GM21825 (cell line): ENCODE results near the gene GRAMD2B.
"Not testable (repeated sequence)": the region's sequence is repeated elsewhere in the genome, so short reads cannot be mapped to it uniquely, and the experiment has no call there.

ENCODE experiments used
- ATAC-seq: cut with Tn5 transposase; IDR thresholded peaks from one replicate; pipeline ENCODE4 v1.9.1; 2021; ENCODE audit warnings: mild to moderate bottlenecking, moderate library complexity; ENCODE audit not compliant: unreplicated experiment

GRAMD2B gene

GRCh38 chr5:126422994-126423788 is at the start of gene GRAMD2B:
TSS of gene GRAMD2B (plus strand) at chr5:126423409. CDS start at chr5:126423607, 198 bp downstream.
- ATAC-seq, result peak; percentile 88

GRCh38 chr5:126374109-126374416 is 49.1 kb upstream of the GRAMD2B start:
- no peak for ATAC-seq

- ATAC-seq, result no peak
Measured at GRCh38 chr5:126376443-126376842, 46.8 kb upstream of the GRAMD2B start.

- ATAC-seq, result no peak
Measured at GRCh38 chr5:126377424-126377823, 45.8 kb upstream of the GRAMD2B start.

- ATAC-seq, result not testable (repeated sequence)
Measured at GRCh38 chr5:126380316-126380715, 42.9 kb upstream of the GRAMD2B start.

- ATAC-seq, result no peak
Measured at GRCh38 chr5:126383246-126383645, 40.0 kb upstream of the GRAMD2B start.

- no peak for ATAC-seq
Measured at GRCh38 chr5:126383776-126384175, 39.4 kb upstream of the GRAMD2B start.

GRCh38 chr5:126384985-126385384 is 38.2 kb upstream of the GRAMD2B start:
- no peak for ATAC-seq

GRCh38 chr5:126385524-126386502 is 37.4 kb upstream of the GRAMD2B start:
- no peak for ATAC-seq

GRCh38 chr5:126389179-126389578 is 34.0 kb upstream of the GRAMD2B start:
- no peak for ATAC-seq

GRCh38 chr5:126390051-126390450 is 33.2 kb upstream of the GRAMD2B start:
- no peak for ATAC-seq

- no peak for ATAC-seq
Measured at GRCh38 chr5:126391386-126391785, 31.8 kb upstream of the GRAMD2B start.

GRCh38 chr5:126394211-126394788 is 28.9 kb upstream of the GRAMD2B start:
- no peak for ATAC-seq

GRCh38 chr5:126395198-126395597 is 28.0 kb upstream of the GRAMD2B start:
- ATAC-seq, result no peak

- no peak for ATAC-seq
Measured at GRCh38 chr5:126395605-126396004, 27.6 kb upstream of the GRAMD2B start.

GRCh38 chr5:126396721-126397120 is 26.5 kb upstream of the GRAMD2B start:
- not testable (repeated sequence) for ATAC-seq

- ATAC-seq, result no peak
Measured at GRCh38 chr5:126398791-126399190, 24.4 kb upstream of the GRAMD2B start.

GRCh38 chr5:126400621-126401251 is 22.5 kb upstream of the GRAMD2B start:
- no peak for ATAC-seq

GRCh38 chr5:126402621-126403555 is 20.3 kb upstream of the GRAMD2B start:
- ATAC-seq, result no peak

GRCh38 chr5:126403876-126404275 is 19.3 kb upstream of the GRAMD2B start:
- no peak for ATAC-seq
